ENCODE results near the gene GATA3. TPM values are rescaled to one million over a fixed set of nuclear protein-coding genes. Genes with fewer than 3 reads are reported as not detected.

Gene GATA3
- total and polyA plus RNA-seq, 4 donors = 0.10 to 3.4 (median 1.1) TPM

DNA sequence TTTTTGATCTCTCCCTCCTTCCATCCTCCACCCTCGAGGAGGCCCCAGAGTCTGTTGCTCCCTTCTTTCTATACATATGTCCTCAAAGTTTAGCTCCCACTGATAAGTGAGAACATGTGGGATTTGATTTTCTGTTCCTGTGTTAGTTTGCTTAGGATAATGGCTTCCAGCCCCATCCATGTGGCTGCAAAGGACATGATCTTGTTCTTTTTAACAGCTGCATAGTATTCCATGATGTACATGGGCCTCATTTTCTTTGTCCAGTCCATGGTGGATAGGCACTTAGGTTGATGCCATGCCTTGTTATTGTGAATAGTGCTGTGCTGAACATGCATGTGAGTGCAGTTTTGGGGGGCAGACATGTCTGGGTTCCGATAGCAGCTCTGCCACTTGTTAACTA is 51.4 kb downstream of the GATA3 start:
- Histone ChIP-seq H3K4me1 (ENCODE audit: control insufficient read depth, insufficient read depth, low read length) (no peaks in the 10 kb centered on the region), H3K27me3 (ENCODE audit: control insufficient read depth, insufficient read depth, low read length) (peaks cover 6% of the 10 kb centered on the region), H3K36me3 (ENCODE audit: control insufficient read depth, insufficient read depth, low read length) (no peaks in the 10 kb centered on the region), H3K4me3 (ENCODE audit: low read depth, low read length) (no peak overlapping the region), H3K27ac (ENCODE audit: low read depth, low read length) (no peak overlapping the region), H3K9me3 (ENCODE audit: control insufficient read depth, insufficient read depth, low read length) (no peaks in the 10 kb centered on the region)
- WGBS (ENCODE audit: insufficient coverage) = 100% methylated on average over 1 of the region's 2 CpGs
- no peak for DNase-seq (ENCODE audit: low read depth in 4 of 6, low spot score in 6 of 6)

DNA sequence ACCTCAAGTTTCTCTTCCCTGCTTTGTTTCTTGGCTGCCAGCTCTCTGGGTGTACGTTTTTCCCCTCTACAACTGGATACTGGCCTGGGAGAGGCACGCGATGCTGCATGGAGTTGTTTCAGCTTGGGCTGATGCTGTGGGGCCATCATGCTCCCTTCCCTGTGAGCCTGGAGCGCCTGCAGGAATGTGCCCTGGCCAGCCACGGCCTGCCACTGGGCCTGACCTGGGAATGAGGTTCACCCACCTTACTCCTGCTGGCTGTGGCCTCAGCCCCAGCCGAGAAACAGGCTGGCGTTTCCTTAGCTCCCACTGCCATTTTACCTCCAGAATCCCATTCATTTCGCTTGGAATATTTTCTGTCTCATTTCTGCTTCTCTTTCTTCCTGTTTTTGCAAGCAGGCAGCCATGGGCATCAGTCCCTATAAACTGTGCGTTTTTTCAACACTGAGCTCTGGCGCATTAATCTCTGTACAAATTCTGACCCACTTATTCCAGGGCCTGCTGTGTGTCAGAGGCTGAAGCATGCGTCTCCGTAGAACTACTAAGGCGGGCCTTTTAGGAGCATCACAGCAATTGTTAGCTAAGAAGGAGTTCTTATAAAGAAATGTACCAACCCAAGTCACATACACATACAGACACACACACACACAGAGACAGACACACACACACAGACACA is 57.9 kb downstream of the GATA3 start:
- WGBS (ENCODE audit: insufficient coverage) = 86% methylated on average over 10 of the region's 13 CpGs
- no peak overlapping the region for H3K4me3 ChIP-seq (ENCODE audit: low read depth, low read length)
- no peaks in the 10 kb centered on the region for H3K9me3 ChIP-seq (ENCODE audit: control insufficient read depth, insufficient read depth, low read length)
- no peaks in the 10 kb centered on the region for H3K36me3 ChIP-seq (ENCODE audit: control insufficient read depth, insufficient read depth, low read length)
- peak in 1 of 6 donors; percentile 7 for DNase-seq (ENCODE audit: low read depth in 4 of 6, low spot score in 6 of 6)
- H3K4me1 ChIP-seq (ENCODE audit: control insufficient read depth, insufficient read depth, low read length) = no peaks in the 10 kb centered on the region
- H3K27ac ChIP-seq (ENCODE audit: low read depth, low read length) = no peak overlapping the region
- no peaks in the 10 kb centered on the region for H3K27me3 ChIP-seq (ENCODE audit: control insufficient read depth, insufficient read depth, low read length)

DNA sequence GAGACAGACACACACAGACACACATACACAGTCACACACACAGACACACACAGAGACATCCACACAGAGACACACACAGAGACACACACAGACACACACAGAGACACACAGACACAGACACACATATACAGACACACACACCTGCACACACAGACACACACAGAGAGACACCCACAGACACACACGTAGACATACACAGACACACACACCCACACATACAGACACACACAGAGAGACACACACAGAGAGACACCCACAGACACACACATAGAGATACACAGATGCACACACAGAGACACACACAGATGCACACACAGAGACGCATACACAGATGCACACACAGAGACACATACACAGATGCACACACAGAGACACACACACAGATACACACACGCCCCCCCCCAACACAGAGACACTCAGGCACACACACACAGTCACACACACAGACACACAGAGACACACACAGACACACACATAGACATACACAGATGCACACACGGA is 58.5 kb downstream of the GATA3 start:
- H3K9me3 ChIP-seq (ENCODE audit: control insufficient read depth, insufficient read depth, low read length) = no peaks in the 10 kb centered on the region
- no peaks in the 10 kb centered on the region for H3K4me1 ChIP-seq (ENCODE audit: control insufficient read depth, insufficient read depth, low read length)
- H3K4me3 ChIP-seq (ENCODE audit: low read depth, low read length) = no peak overlapping the region
- WGBS (ENCODE audit: insufficient coverage) = 94% methylated on average over 4 of the region's 4 CpGs
- H3K27ac ChIP-seq (ENCODE audit: low read depth, low read length) = no peak overlapping the region
- H3K36me3 ChIP-seq (ENCODE audit: control insufficient read depth, insufficient read depth, low read length) = no peaks in the 10 kb centered on the region
- no peak for DNase-seq (ENCODE audit: low read depth in 4 of 6, low spot score in 6 of 6)
- H3K27me3 ChIP-seq (ENCODE audit: control insufficient read depth, insufficient read depth, low read length) = no peaks in the 10 kb centered on the region

DNA sequence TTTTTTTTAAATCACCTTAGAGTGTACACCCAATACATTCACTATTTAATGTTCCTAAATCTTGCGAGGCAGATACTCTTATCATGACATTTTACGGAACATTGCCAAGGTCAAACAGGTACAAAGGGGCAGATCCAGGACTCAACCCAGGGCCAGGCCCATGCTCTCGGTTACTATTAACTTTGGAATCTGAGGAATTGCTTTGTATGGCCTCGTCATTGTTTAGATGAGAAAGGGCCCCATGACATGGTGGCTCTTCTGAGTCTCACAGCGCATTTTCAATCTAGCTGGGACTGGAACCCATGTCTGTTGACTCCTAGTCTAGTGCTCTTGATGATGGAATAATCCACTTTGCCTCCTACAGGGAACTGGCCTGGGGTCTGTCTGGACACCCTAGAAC is 59.1 kb downstream of the GATA3 start:
- 87% methylated on average over 5 of the region's 5 CpGs for WGBS (ENCODE audit: insufficient coverage)

DNA sequence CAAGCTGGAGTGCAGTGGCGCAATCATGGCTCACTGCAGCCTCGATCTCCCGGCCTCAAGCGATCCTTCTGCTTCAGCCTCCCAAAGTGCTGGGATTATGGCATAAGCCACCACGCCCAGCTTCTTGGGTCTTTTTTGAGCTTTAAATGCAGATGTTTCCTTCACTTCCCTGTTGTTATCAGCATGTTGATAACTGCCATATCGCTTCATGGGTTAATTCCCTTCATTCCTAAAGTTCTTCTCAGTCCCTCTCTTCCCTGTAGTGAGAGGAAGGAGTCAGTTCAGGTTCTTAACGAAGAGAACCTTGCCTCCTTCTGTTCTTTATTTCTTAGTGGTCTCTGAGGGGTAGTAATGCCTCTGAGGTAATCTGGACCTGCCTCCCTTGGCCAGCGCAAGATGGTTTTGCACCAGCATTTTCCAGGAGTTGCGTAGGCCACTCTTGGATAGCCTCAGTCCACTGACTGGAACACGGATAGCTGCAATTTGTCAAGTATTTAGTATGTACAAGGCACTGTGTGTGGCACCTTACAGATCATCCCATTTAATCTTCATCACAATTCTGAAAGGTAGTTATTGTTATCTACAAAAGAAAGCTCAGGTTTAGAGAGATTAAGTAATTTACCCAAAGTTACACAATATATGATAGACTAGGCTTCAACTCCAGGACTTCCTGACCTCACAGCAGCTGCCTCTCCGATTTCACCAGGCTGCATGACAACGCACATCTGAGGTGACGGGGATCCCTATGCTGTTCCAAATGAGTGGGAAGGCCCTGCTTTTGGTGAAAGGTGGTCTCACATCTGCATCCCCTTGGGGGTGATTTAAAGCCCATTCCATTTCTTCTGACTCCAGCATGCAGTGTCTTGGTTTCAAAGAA is 60.5 kb downstream of the GATA3 start:
- DNase-seq (ENCODE audit: low read depth in 4 of 6, low spot score in 6 of 6) = no peak
- WGBS (ENCODE audit: insufficient coverage) = 100% methylated on average over 7 of the region's 13 CpGs
- H3K27me3 ChIP-seq (ENCODE audit: control insufficient read depth, insufficient read depth, low read length) = no peaks in the 10 kb centered on the region
- no peak overlapping the region for H3K27ac ChIP-seq (ENCODE audit: low read depth, low read length)
- H3K4me1 ChIP-seq (ENCODE audit: control insufficient read depth, insufficient read depth, low read length) = no peaks in the 10 kb centered on the region
- no peak overlapping the region for H3K4me3 ChIP-seq (ENCODE audit: low read depth, low read length)
- H3K9me3 ChIP-seq (ENCODE audit: control insufficient read depth, insufficient read depth, low read length) = no peaks in the 10 kb centered on the region
- H3K36me3 ChIP-seq (ENCODE audit: control insufficient read depth, insufficient read depth, low read length) = no peaks in the 10 kb centered on the region

More for the DNA sequence above, 59.1 kb downstream of the GATA3 start:
- Histone ChIP-seq H3K27me3 (ENCODE audit: control insufficient read depth, insufficient read depth, low read length) (no peaks in the 10 kb centered on the region), H3K36me3 (ENCODE audit: control insufficient read depth, insufficient read depth, low read length) (no peaks in the 10 kb centered on the region), H3K4me1 (ENCODE audit: control insufficient read depth, insufficient read depth, low read length) (no peaks in the 10 kb centered on the region), H3K27ac (ENCODE audit: low read depth, low read length) (no peak overlapping the region), H3K9me3 (ENCODE audit: control insufficient read depth, insufficient read depth, low read length) (no peaks in the 10 kb centered on the region), H3K4me3 (ENCODE audit: low read depth, low read length) (no peak overlapping the region)
- no peak for DNase-seq (ENCODE audit: low read depth in 4 of 6, low spot score in 6 of 6)

DNA sequence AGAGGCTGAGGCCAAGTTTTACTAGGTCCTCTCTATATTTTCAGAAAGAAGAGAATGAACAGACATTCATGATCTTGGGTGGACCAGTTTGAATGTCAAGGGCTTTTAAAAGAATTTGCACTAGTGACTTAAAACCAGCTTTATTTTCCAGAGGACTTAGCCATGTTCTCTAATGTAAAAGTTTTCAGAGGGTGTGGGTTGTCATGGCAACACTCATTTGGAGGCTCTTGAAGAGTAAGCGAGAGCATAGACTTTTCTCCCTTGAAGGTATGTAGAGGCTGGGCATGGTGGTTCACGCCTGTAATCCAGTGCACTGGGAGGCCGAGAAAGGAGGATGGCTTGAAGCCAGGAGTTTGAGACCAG is 61.1 kb downstream of the GATA3 start:
- Histone ChIP-seq H3K9me3 (ENCODE audit: control insufficient read depth, insufficient read depth, low read length) (no peaks in the 10 kb centered on the region), H3K27me3 (ENCODE audit: control insufficient read depth, insufficient read depth, low read length) (no peaks in the 10 kb centered on the region), H3K4me1 (ENCODE audit: control insufficient read depth, insufficient read depth, low read length) (no peaks in the 10 kb centered on the region), H3K36me3 (ENCODE audit: control insufficient read depth, insufficient read depth, low read length) (no peaks in the 10 kb centered on the region), H3K4me3 (ENCODE audit: low read depth, low read length) (no peak overlapping the region), H3K27ac (ENCODE audit: low read depth, low read length) (no peak overlapping the region)
- DNase-seq (ENCODE audit: low read depth in 4 of 6, low spot score in 6 of 6) = no peak
- 81% methylated on average over 2 of the region's 3 CpGs for WGBS (ENCODE audit: insufficient coverage)

DNA sequence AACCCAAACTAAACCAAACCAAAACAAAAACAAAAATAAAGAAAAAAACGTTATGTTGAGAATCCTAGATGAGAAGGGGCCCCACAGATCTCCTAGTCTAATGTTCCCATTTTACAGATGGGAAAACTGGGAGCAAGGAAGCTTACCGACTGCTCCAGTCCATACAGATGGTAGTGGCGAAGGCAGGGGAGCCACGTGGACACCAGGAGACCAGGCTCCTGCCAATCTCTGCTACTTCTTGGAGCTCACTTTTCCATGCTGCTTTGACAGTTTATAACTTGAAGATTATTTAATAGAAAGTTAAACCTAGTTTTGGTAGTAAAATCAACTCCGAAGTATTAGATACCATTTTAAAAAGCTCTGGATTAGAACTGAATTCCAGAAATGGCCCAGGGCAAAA is 62.0 kb downstream of the GATA3 start:
- WGBS (ENCODE audit: insufficient coverage) = 80% methylated on average over 1 of the region's 5 CpGs
- Histone ChIP-seq H3K27ac (ENCODE audit: low read depth, low read length) (no peak overlapping the region), H3K4me3 (ENCODE audit: low read depth, low read length) (no peak overlapping the region), H3K36me3 (ENCODE audit: control insufficient read depth, insufficient read depth, low read length) (no peaks in the 10 kb centered on the region), H3K9me3 (ENCODE audit: control insufficient read depth, insufficient read depth, low read length) (no peaks in the 10 kb centered on the region), H3K4me1 (ENCODE audit: control insufficient read depth, insufficient read depth, low read length) (no peaks in the 10 kb centered on the region), H3K27me3 (ENCODE audit: control insufficient read depth, insufficient read depth, low read length) (no peaks in the 10 kb centered on the region)
- DNase-seq (ENCODE audit: low read depth in 4 of 6, low spot score in 6 of 6) = no peak

DNA sequence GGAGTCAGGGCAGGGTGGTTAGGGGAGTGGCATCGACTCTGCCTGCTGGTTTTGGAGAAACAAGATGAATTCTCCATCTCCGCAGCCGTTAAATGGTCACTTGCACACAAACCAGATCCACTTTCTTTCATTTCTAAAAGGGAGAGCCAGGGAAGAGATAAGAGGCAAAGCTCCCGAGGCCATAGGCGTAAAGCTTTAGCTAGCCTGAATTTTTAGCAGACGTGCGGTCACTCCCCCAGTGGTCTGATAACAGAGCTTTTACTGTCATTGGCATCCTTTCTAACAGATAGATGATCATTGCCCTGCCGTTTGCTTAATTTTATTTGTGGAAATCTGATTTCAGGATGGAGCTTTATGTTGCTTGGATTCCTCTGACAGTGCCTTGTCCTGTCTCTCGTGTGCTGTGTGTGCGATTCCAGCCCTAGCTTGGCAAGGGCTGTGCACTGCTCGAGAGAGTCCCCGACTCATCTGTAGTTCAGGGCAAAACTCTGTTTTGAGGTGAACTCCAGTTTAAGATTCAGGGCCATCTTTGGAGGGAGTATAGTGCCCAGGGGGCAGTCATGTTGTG is 62.5 kb downstream of the GATA3 start:
- H3K27me3 ChIP-seq (ENCODE audit: control insufficient read depth, insufficient read depth, low read length) = no peaks in the 10 kb centered on the region
- no peaks in the 10 kb centered on the region for H3K4me1 ChIP-seq (ENCODE audit: control insufficient read depth, insufficient read depth, low read length)
- H3K4me3 ChIP-seq (ENCODE audit: low read depth, low read length) = no peak overlapping the region
- no peak for DNase-seq (ENCODE audit: low read depth in 4 of 6, low spot score in 6 of 6)
- 82% methylated on average over 9 of the region's 12 CpGs for WGBS (ENCODE audit: insufficient coverage)
- no peak overlapping the region for H3K27ac ChIP-seq (ENCODE audit: low read depth, low read length)
- no peaks in the 10 kb centered on the region for H3K36me3 ChIP-seq (ENCODE audit: control insufficient read depth, insufficient read depth, low read length)
- no peaks in the 10 kb centered on the region for H3K9me3 ChIP-seq (ENCODE audit: control insufficient read depth, insufficient read depth, low read length)

DNA sequence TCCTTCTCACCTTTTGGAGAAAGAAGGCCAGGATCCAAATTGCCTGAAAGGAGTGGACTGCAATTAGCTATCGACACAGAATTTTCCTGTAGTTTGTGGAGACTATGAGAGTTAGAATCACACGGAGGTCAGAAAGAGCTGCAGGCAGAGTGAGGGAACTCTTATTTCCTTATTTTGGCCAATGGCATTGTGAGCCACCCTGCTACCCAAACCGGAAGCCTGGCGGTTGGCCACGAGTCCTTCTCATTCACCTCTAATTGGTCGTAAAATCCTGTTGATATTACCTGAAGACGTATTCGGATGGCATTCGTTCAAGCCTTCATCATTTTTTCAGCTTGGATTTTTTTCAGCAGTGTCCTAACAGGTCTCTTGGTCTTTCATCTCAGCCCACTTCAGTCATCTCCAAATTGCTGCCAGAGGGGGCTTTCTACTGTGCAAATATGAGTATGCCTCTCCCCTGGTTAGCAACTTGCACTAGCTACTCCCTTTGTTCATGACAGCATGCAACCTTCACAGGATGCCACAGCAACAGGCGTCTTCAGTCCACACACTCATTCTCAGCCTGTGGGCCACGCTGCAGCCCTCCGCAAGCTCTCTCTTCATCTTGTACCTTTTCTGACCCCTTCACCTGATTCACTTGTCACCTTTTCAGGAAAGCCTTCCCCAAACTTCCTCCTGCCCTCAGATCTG is 66.9 kb downstream of the GATA3 start:
- H3K27ac ChIP-seq (ENCODE audit: low read depth, low read length) = no peak overlapping the region
- WGBS (ENCODE audit: insufficient coverage) = 77% methylated on average over 12 of the region's 12 CpGs
- H3K27me3 ChIP-seq (ENCODE audit: control insufficient read depth, insufficient read depth, low read length) = no peaks in the 10 kb centered on the region
- H3K9me3 ChIP-seq (ENCODE audit: control insufficient read depth, insufficient read depth, low read length) = no peaks in the 10 kb centered on the region
- H3K36me3 ChIP-seq (ENCODE audit: control insufficient read depth, insufficient read depth, low read length) = no peaks in the 10 kb centered on the region
- no peak overlapping the region for H3K4me3 ChIP-seq (ENCODE audit: low read depth, low read length)
- H3K4me1 ChIP-seq (ENCODE audit: control insufficient read depth, insufficient read depth, low read length) = no peaks in the 10 kb centered on the region
- no peak for DNase-seq (ENCODE audit: low read depth in 4 of 6, low spot score in 6 of 6)

All from spinal cord (tissue), 10 donors.